GM12878 (cell line): ENCODE measurements around the gene PGBD5. TPM values are rescaled to one million over a fixed set of nuclear protein-coding genes. Genes with fewer than 3 reads are reported as not detected.

Experiments used
- ATAC-seq: fragments of 200-7000 bp; cut with Tn5 transposase; 3 replicates; pipeline ENCODE4 v1.9.1; 2020; ENCODE audit warnings: mild to moderate bottlenecking, moderate library complexity
- BruUV-seq: library from RNA; stranded (reverse); fragments of 400-500 nt; replicated peaks from 2 replicates; lab custom pipeline; 2021; lab: Mats Ljungman, UMichigan
- CTCF ChIA-PET: fragments of 300-600 bp; sonication (Branson Sonifier 250); formaldehyde crosslinking; extraction: SDS; loops from one replicate; lab custom pipeline; 2021; ENCODE audit warnings: inconsistent platforms; lab: Yijun Ruan, JAX
- POLR2A ChIA-PET: fragments of 350-600 bp; formaldehyde crosslinking; extraction: SDS; loops from one replicate; lab custom pipeline; 2021; ENCODE audit warnings: inconsistent platforms; lab: Charles Lee
- RAD21 ChIA-PET: fragments of 300-600 bp; sonication (Branson Sonifier 250); formaldehyde crosslinking; loops from one replicate; lab custom pipeline; 2023; ENCODE audit warnings: antibody characterized with exemption; ENCODE audit not compliant: unreplicated experiment; lab: Charles Lee
- SMC1A ChIA-PET: fragments of 300-600 bp; sonication (Branson Sonifier 250); formaldehyde crosslinking; loops from one replicate; lab custom pipeline; 2023; ENCODE audit not compliant: unreplicated experiment, uncharacterized antibody; lab: Charles Lee
- DNase-seq: peaks from one replicate; pipeline ENCODE4 v3.0.0-alpha.2; 2011; ENCODE audit warnings: low read depth, low spot score
- FAIRE-seq: peaks from 3 replicates; lab custom pipeline; 2011; peaks lifted over from hg19 to GRCh38; lab: Jason Lieb, UNC
- H2AFZ ChIP-seq: 2 replicates; pipeline ENCODE4 v1.6.0; 2011; ENCODE audit warnings: low read depth, low read length, control low read depth; ENCODE audit not compliant: control insufficient read depth
- H3K27ac ChIP-seq: 2 replicates; pipeline ENCODE4 v1.5.1; 2011; ENCODE audit warnings: control low read depth; ENCODE audit not compliant: control insufficient read depth, insufficient read depth
- H3K27me3 ChIP-seq, 2 experiments: replicated peaks in 1 of 2; 2 replicates each; pipeline versions ENCODE4 v1.6.0 to v1.6.1; 2011; ENCODE audit warnings: low read length in 1 of 2; ENCODE audit not compliant: control insufficient read depth in 2 of 2, insufficient read depth in 2 of 2
- H3K36me3 ChIP-seq, 2 experiments: 2 replicates each; pipeline ENCODE4 v1.5.1; 2011; ENCODE audit warnings: low read length in 1 of 2; ENCODE audit not compliant: control insufficient read depth in 2 of 2, insufficient read depth in 2 of 2
- H3K4me1 ChIP-seq: 2 replicates; pipeline ENCODE4 v1.6.1; 2011; ENCODE audit warnings: mild to moderate bottlenecking, low read length, moderate library complexity, mixed read lengths; ENCODE audit not compliant: control insufficient read depth, insufficient read depth
- H3K4me2 ChIP-seq: 2 replicates; pipeline ENCODE4 v1.6.0; 2011; ENCODE audit warnings: control low read depth; ENCODE audit not compliant: control insufficient read depth, insufficient read depth
- H3K4me3 ChIP-seq: fragments of 200-600 bp; sonication (generic); 2 replicates; pipeline ENCODE4 v1.5.1; 2016
- H3K79me2 ChIP-seq: 2 replicates; pipeline ENCODE4 v1.6.0; 2011; ENCODE audit warnings: low read length; ENCODE audit not compliant: control insufficient read depth, insufficient read depth
- H3K9ac ChIP-seq: 2 replicates; pipeline ENCODE4 v1.8.0; 2011; ENCODE audit warnings: low read length, control low read depth, mixed read lengths; ENCODE audit not compliant: control insufficient read depth, insufficient read depth
- H3K9me3 ChIP-seq: replicated peaks from 3 replicates; pipeline ENCODE4 v1.5.1; 2011; ENCODE audit warnings: mild to moderate bottlenecking, low read length; ENCODE audit not compliant: control insufficient read depth, insufficient read depth
- H4K20me1 ChIP-seq: 2 replicates; pipeline ENCODE4 v1.6.0; 2011; ENCODE audit not compliant: control insufficient read depth, insufficient read depth
- HSF1 ChIP-seq: fragments of 150-350 bp; IDR thresholded peaks from 2 replicates; pipeline ENCODE4 v1.6.1; 2014; ENCODE audit warnings: mild to moderate bottlenecking, low read depth, low read length
- MYC ChIP-seq: IDR thresholded peaks from 2 replicates; pipeline ENCODE4 v1.6.1; 2011; ENCODE audit warnings: mild to moderate bottlenecking, low read length, moderate library complexity, inconsistent platforms; ENCODE audit not compliant: insufficient read depth, insufficient replicate concordance, insufficient read length, severe bottlenecking
- RAD21 ChIP-seq: IDR thresholded peaks from 2 replicates; pipeline ENCODE4 v1.6.1; 2011; ENCODE audit warnings: mild to moderate bottlenecking, low read depth, low read length, moderate library complexity; ENCODE audit not compliant: insufficient read depth
- RB1 ChIP-seq: fragments of 450-650 bp; formaldehyde crosslinking; IDR thresholded peaks from 2 replicates; pipeline ENCODE4 v1.6.1; 2017; ENCODE audit warnings: mild to moderate bottlenecking, borderline replicate concordance
- RBBP5 ChIP-seq: fragments of 200-600 bp; sonication (generic); conservative IDR thresholded peaks from 2 replicates; pipeline ENCODE4 v1.6.1; 2016
- SMAD1 ChIP-seq: fragments of 450-650 bp; IDR thresholded peaks from 2 replicates; pipeline ENCODE4 v1.6.1; 2018; ENCODE audit warnings: mild to moderate bottlenecking, low read depth; ENCODE audit not compliant: partially characterized antibody
- WGBS: methylation state at CpG from one replicate; pipeline ENCODE4 v1.1.6; 2016; ENCODE audit warnings: low lambda C conversion rate; ENCODE audit not compliant: insufficient replicate concordance, insufficient coverage; ENCODE audit errors: missing lambda C conversion rate; 5-methylcytosine and 5-hydroxymethylcytosine counted together
- in situ Hi-C: fragments of 300-500 bp; cut with MboI; formaldehyde crosslinking; loops from 9 replicates; pipeline ENCODE4 v1.14.3; 2018; ENCODE audit warnings: mixed read lengths
- intact Hi-C: fragments of 100-400 bp; cut with micrococcal nuclease; formaldehyde crosslinking; loops from one replicate; pipeline ENCODE4 v1.14.2; 2022; ENCODE audit not compliant: unreplicated experiment
- polyA plus RNA-seq, 11 experiments: library from polyadenylated mRNA; depleted of rRNA in 4 of 11; unstranded in 6 of 11; stranded (reverse) in 5 of 11; fragments of >200 nt; fragmentation: Nextera tagmentation in 4 of 11; fragmentation: Illumina TruSeq in 1 of 11; extraction: Ambion mirVana in 4 of 11; extraction: Trizol in 1 of 11; gene quantifications; 1 replicate in 1 of 11; 2 replicates in 10 of 11; pipeline versions ENCODE4 v1.2.1 to v1.2.3, GENCODE V29; 2011 to 2016; ENCODE audit warnings: inconsistent platforms in 2 of 11, missing spikeins in 2 of 11, low read depth in 1 of 11
- total RNA-seq, 4 experiments: library from RNA; depleted of rRNA in 3 of 4; stranded (reverse); fragments of >200 nt in 3 of 4; fragmentation: Illumina TruSeq in 1 of 4; extraction: Trizol in 1 of 4; gene quantifications; 2 replicates each; pipeline versions ENCODE4 v1.2.1 to v1.2.3, GENCODE V29; 2013 to 2021
- TF ChIP-seq, protein P1 (sequence below): IDR thresholded peaks from 2 replicates; pipeline ENCODE4 v1.6.1; 2011; ENCODE audit warnings: low read depth, mild to moderate bottlenecking, low read length, moderate library complexity, borderline replicate concordance; ENCODE audit errors: extremely low read depth
- TF ChIP-seq, protein P2 (sequence below): fragments of 450-650 bp; conservative IDR thresholded peaks from 2 replicates; pipeline ENCODE4 v1.6.1; 2017; ENCODE audit warnings: mild to moderate bottlenecking, moderate library complexity

PGBD5 gene
- total and polyA plus RNA-seq, 10 of the 15 experiments (the other 5 are each of a cell fraction or from before 2014, with no cell fraction given) = 0.03 TPM; not detected in 9

DNA sequence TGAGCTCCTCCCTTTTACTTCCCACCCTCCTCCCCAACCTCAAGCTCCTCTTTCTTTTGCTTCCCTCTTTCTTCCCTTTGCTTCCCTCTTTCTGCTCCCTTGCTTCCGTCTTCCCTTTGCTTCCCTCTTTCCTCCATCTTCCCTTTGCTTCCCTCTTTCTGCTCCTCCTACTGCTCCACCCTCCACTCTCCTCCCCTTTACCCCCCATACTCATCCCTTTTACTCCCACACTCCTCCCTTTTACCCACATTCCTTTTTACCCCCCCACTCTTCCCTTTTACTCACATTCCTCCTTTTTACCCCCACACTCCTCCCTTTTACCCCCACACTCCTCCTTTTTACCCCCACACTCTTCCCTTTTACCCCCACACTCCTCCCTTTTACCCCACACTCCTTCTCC, 30.2 kb downstream of the PGBD5 start (continued):
- TF ChIP-seq, protein P1, sequence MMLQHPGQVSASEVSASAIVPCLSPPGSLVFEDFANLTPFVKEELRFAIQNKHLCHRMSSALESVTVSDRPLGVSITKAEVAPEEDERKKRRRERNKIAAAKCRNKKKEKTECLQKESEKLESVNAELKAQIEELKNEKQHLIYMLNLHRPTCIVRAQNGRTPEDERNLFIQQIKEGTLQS = no peak
- no peak for TF ChIP-seq MYC

GRCh38 chr1:230394741-230395140, 31.4 kb downstream of the PGBD5 start:
- H3K4me3 ChIP-seq = no peak overlapping the region
- ATAC-seq = no peak
- H4K20me1 ChIP-seq = no peaks in the 10 kb centered on the region
- no peaks in the 10 kb centered on the region for H3K79me2 ChIP-seq
- H3K9me3 ChIP-seq = no peaks in the 10 kb centered on the region
- no peak overlapping the region for H3K9ac ChIP-seq
- no peak overlapping the region for H2AFZ ChIP-seq
- no peaks in the 10 kb centered on the region for H3K4me1 ChIP-seq
- no TSS peak for BruUV-seq
- intact Hi-C loops = no loop called here
- H3K36me3 ChIP-seq = no peaks in the 10 kb centered on the region
- no peak for DNase-seq
- WGBS = 44% methylated on average over 3 of the region's 8 CpGs
- no peak for FAIRE-seq
- H3K27me3 ChIP-seq = no peaks in the 10 kb centered on the region; a peak in 1 of 4 replicates
- H3K27ac ChIP-seq = no peak overlapping the region
- TF ChIP-seq RAD21 (no peak), RB1 (no peak), SMAD1 (no peak), HSF1 (no peak), RBBP5 (no peak)
- TF ChIP-seq, protein P2, sequence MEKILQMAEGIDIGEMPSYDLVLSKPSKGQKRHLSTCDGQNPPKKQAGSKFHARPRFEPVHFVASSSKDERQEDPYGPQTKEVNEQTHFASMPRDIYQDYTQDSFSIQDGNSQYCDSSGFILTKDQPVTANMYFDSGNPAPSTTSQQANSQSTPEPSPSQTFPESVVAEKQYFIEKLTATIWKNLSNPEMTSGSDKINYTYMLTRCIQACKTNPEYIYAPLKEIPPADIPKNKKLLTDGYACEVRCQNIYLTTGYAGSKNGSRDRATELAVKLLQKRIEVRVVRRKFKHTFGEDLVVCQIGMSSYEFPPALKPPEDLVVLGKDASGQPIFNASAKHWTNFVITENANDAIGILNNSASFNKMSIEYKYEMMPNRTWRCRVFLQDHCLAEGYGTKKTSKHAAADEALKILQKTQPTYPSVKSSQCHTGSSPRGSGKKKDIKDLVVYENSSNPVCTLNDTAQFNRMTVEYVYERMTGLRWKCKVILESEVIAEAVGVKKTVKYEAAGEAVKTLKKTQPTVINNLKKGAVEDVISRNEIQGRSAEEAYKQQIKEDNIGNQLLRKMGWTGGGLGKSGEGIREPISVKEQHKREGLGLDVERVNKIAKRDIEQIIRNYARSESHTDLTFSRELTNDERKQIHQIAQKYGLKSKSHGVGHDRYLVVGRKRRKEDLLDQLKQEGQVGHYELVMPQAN = no peak
- TF ChIP-seq, all 136 proteins: peak for 0
- ChIA-PET SMC1A (interaction anchor here (0.5 kb wide), 1 partner anchor 200 kb away, joined by 3 read pairs; no protein-coding TSS in a partner anchor), POLR2A (no interaction called here), CTCF (no interaction called here), RAD21 (no interaction called here)
- in situ Hi-C loops = no loop called here
- no peak overlapping the region for H3K4me2 ChIP-seq
